ENCODE results near the gene NPTX1.
A peak's percentile ranks its signal among the peaks of the same experiment; 100 is the strongest.

Gene NPTX1

GRCh38 chr17:80478487-80479245, 2.3 kb upstream of the NPTX1 start:
- DNase-seq (ENCODE audit: low read depth in 2 of 2) = no peak

GRCh38 chr17:80477647-80478478, 1.5 kb upstream of the NPTX1 start:
- peak; percentile 22 to 26 for DNase-seq (ENCODE audit: low read depth in 2 of 2)

- DNase-seq (ENCODE audit: low read depth in 2 of 2) = no peak
These were observed 655 bp upstream of the NPTX1 start for GRCh38 chr17:80476877-80477646.

- no peak for DNase-seq (ENCODE audit: low read depth in 2 of 2)
These were observed 1.2 kb downstream of the NPTX1 start for GRCh38 chr17:80474961-80475909.

GRCh38 chr17:80474231-80474960, 2.0 kb downstream of the NPTX1 start:
- no peak for DNase-seq (ENCODE audit: low read depth in 2 of 2)

- no peak for DNase-seq (ENCODE audit: low read depth in 2 of 2)
These were observed 2.7 kb downstream of the NPTX1 start for GRCh38 chr17:80473701-80474100.

GRCh38 chr17:80472996-80473395, 3.4 kb downstream of the NPTX1 start:
- no peak for DNase-seq (ENCODE audit: low read depth in 2 of 2)

- no peak for DNase-seq (ENCODE audit: low read depth in 2 of 2)
These were observed 4.5 kb downstream of the NPTX1 start for GRCh38 chr17:80471922-80472321.

GRCh38 chr17:80470603-80471002, 5.8 kb downstream of the NPTX1 start:
- DNase-seq (ENCODE audit: low read depth in 2 of 2) = no peak

GRCh38 chr17:80469667-80470066, 6.7 kb downstream of the NPTX1 start:
- DNase-seq (ENCODE audit: low read depth in 2 of 2) = no peak

GRCh38 chr17:80468781-80469493, 7.5 kb downstream of the NPTX1 start:
- DNase-seq (ENCODE audit: low read depth in 2 of 2) = no peak

GRCh38 chr17:80468242-80468641, 8.2 kb downstream of the NPTX1 start:
- no peak for DNase-seq (ENCODE audit: low read depth in 2 of 2)

GRCh38 chr17:80466188-80466705, 10.2 kb downstream of the NPTX1 start:
- no peak for DNase-seq (ENCODE audit: low read depth in 2 of 2)

- no peak for DNase-seq (ENCODE audit: low read depth in 2 of 2)
These were observed 11.0 kb downstream of the NPTX1 start for GRCh38 chr17:80465327-80465974.

GRCh38 chr17:80464486-80464885, 11.9 kb downstream of the NPTX1 start:
- no peak for DNase-seq (ENCODE audit: low read depth in 2 of 2)

GRCh38 chr17:80463784-80464400, 12.5 kb downstream of the NPTX1 start:
- DNase-seq (ENCODE audit: low read depth in 2 of 2) = no peak

GRCh38 chr17:80461528-80462160, 14.8 kb downstream of the NPTX1 start:
- no peak for DNase-seq (ENCODE audit: low read depth in 2 of 2)

- DNase-seq (ENCODE audit: low read depth in 2 of 2) = no peak
These were observed 16.0 kb downstream of the NPTX1 start for GRCh38 chr17:80460429-80460834.

Data from stimulated activated CD4-positive, alpha-beta T cell treated with anti-CD3 and anti-CD28 coated beads, Interleukin-15, amount 100 ng/mL, for 48 hours (primary cell).